NCI-H2227 (cell line): Measurements from ENCODE around the gene FIGNL2.
"Not testable (repeated sequence)": the region's sequence is repeated elsewhere in the genome, so short reads cannot be mapped to it uniquely, and the experiment has no call there.

Experiments used
- DNase-seq: peaks from one replicate; lab custom pipeline; 2025; ENCODE audit not compliant: unreplicated experiment; lab: John Stamatoyannopoulos, UW

Gene FIGNL2

GRCh38 chr12:51819736-51820525 is 28.6 kb downstream of the FIGNL2 start:
- DNase-seq: no peak

DNA sequence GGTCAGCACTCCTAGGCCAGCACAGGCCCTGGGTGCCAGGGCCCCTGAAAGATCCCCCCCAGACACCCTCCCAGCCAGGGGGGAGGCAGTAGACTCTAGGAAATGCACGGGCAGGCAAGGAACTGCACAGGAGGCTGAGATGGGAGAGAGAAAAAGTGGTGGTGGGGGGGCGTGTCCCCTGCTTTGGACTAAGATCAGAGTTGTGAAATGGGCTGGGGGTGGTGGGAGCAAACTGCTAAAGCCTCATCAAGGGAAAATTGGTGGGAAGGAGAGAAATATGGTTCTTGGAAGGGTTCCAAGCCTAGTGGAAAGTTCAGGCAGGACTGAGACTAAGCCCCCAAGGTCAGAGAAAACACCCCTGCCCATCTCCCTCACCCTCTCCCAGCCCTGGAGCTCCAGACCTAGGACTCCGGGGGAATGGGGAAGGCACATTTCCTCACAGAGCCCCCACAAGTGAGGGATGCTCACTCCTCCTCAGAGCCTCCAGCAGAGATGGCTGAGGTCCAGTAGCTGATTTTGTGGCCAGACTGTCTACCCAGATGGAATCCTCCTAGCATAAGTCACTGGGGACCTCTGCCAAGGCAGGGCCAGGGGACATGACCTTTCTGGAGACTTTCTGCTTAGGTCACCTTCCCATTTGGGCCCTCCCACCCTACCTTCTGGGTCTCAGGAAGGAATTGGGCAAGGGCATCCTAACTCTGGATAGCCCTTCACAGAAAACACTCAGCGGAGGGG is 29.8 kb downstream of the FIGNL2 start:
- no peak for DNase-seq

- DNase-seq: no peak
Observed at GRCh38 chr12:51818086-51818485, 30.4 kb downstream of the FIGNL2 start.

DNA sequence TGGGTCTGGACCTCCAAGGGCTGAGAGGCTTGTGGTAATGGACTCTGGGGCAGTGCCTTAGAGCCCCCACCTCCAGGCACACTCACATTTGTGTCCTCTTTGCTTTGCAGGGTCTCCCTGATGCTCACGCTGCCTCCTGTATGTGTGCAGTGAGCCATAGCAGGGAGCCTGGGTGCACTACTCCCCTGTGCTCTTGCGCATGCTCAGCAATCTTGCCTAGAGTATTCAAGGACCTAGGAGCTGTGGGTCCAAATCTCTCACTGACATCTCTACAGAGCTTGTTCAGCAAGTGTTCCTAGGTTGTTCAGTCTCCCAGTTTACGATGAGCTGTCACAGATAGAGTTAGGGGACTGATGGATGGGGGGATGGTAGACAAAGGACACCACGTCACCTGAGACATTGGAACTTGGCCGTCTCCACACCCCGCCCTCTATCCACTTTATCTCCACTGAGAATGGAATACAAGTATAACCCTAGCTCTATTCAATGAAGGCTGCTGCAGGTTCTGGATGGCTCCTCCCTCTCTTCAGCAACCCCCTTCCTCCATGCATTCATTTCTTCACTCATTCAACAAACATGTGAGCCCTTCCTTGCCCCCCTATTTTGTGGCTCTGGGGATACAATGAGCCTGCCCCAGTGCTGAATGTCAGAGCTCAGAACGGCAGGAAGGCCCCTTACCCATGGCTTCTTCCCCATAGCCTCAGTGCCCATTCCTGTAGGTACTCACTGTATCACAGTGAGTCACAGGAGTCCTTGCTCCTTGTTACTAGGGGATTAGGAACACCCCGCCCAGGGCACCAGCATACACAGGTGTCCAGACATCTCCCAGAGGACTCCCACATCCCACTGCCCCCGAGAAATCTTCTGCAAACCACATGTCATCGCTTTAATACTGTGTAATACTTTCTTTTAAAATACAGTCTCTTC is 31.2 kb downstream of the FIGNL2 start:
- no peak for DNase-seq

- no peak for DNase-seq
Observed at GRCh38 chr12:51815571-51815970, 32.9 kb downstream of the FIGNL2 start.

DNA sequence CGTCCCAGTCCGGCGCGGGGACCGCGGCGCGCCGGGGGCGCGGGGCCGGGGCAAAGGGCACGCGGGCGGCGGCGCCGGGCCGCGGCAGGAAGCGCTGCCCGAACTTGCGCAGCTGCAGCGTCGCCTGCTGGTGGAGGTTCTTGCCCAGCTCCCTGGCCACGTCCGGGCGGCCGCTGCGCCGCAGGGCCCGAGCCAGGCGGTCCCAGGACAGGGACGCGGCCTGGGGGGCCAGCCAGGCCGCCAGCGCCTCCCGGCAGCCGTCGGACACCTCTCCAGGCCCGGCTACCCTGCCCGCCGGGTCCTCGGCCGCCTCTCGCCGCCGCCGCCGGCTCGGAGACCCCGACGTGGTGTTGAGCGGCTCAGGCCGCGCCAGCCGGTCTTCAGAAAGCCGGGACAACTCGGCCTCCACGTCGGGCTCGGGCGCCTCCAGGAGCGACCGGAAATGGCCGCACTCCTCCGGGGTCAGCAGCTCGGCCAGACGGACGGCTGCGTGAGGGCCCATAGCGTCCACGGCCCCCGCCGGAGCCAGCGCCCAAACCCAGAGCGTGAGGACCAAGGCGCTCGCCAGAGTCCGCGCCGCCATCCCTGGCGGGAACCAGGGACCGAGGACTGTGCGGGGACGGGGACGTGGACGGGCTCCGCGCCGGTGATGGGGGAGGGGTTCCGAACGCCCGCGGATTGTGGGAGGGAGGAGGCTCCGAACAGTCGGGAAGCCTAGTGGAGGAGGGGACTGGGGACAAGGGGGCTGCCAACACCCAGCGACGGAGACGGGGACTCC is 34.0 kb downstream of the FIGNL2 start:
- peak; percentile 55 for DNase-seq

DNA sequence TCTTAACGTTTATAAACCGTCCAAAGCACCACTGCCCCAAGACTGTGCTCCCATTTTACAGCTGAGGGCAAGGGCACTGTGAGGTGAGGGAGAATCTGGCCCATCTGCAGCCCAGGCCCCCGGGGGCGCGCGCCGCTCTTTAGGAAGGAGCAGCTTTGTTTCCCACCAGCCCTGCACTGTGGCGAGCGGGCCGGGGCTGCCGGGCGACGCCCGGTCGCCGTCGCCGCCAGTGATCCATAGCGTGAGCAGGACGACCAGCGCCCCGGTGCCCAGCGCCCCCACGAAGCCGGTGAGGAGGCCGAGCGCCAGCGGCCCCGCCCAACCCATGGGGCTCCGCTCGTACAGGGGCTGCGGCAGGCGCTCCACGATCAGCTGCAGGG is 34.6 kb downstream of the FIGNL2 start:
- DNase-seq: no peak

- no peak for DNase-seq
Observed at GRCh38 chr12:51812871-51813270, 35.6 kb downstream of the FIGNL2 start.

- no peak for DNase-seq
Observed at GRCh38 chr12:51811203-51812202, 37.0 kb downstream of the FIGNL2 start.

DNA sequence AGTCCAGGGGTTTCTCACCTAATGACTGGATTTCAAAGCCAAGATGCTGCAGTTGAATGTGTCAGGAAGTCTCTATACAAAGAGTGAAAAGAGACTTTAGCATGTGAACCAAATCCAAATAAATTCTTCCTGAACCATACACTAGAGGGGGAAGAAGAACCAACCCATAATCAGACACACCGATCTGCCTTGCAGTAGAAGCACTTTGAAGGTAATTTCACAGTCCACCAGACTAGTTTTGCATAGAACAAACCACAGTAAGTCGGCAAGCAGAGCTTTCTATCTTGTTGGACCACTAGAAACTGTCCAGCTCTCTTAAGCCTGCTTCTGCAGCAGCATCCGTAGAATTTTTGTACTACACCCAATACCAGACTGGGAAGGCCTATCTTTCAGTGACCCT is 39.3 kb downstream of the FIGNL2 start:
- no peak for DNase-seq

DNA sequence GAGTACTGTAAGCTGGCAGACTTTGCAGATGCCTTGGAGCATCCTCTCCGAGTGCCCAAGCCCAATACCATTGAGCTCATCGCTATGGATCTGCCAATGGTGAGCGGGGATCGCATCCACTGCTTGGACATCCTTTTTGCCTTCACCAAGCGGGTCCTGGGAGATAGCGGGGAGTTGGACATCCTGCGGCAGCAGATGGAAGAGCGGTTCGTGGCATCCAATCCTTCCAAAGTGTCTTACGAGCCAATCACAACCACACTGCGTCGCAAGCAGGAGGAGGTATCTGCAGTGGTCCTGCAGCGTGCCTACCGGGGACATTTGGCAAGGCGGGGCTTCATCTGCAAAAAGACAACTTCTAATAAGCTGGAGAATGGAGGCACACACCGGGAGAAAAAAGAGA is 41.6 kb downstream of the FIGNL2 start:
- DNase-seq: no peak

- no peak for DNase-seq
Observed at GRCh38 chr12:51801027-51801426, 47.5 kb downstream of the FIGNL2 start.

- no peak for DNase-seq
Observed at GRCh38 chr12:51798501-51798900, 50.0 kb downstream of the FIGNL2 start.

- not testable (repeated sequence) for DNase-seq
Observed at GRCh38 chr12:51798051-51798450, 50.5 kb downstream of the FIGNL2 start.

GRCh38 chr12:51797301-51797700 is 51.2 kb downstream of the FIGNL2 start:
- DNase-seq: no peak

- no peak for DNase-seq
Observed at GRCh38 chr12:51793201-51793600, 55.3 kb downstream of the FIGNL2 start.

- DNase-seq: no peak
Observed at GRCh38 chr12:51792417-51792816, 56.1 kb downstream of the FIGNL2 start.

DNA sequence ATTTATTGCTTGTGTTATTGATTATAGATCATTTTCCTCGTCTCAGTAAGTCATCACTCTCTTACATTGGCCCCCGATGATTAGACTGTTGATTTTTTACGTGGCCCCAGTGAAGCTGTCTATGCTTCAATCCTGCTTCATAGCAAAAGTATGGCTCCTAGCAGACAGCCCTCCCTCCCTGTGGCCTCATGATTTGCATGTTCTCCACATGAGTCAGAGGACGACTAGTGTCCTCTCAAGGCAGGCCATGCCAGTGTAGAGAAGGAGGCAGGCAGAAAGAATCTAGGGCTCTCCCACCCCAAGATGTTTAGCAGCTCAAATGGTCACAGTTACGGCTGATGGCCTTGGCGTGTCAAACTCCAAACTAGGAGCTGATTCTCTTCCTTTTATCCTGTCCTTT is 59.6 kb downstream of the FIGNL2 start:
- no peak for DNase-seq

DNA sequence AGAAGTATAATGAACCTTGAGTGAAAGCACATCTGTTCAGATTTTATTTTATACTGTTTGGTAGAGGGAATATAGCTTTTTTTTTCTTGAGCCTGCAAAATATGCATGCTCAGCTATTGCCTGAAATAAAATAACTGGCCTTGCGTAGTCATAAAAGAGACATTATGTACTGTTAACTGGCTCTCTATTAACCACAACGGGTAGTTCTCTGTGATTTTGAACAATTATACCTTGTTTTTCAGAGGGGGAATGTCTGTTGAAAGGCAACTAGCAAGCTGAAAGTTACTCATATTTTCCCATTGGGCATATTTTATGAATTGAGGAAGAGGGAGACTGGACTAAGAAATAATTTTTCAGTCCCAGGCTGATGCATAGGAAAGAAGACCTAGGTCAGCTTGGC is 62.6 kb downstream of the FIGNL2 start:
- no peak for DNase-seq
